CD4-positive, alpha-beta T cell treated with Interleukin-1 beta for 1 hour (primary cell): ENCODE data around the gene CNGA2.

Experiments
- DNase-seq, 2 donors: peaks; one replicate each; pipeline ENCODE4 v3.0.0-alpha.2; 2020 to 2022

CNGA2 gene

DNA sequence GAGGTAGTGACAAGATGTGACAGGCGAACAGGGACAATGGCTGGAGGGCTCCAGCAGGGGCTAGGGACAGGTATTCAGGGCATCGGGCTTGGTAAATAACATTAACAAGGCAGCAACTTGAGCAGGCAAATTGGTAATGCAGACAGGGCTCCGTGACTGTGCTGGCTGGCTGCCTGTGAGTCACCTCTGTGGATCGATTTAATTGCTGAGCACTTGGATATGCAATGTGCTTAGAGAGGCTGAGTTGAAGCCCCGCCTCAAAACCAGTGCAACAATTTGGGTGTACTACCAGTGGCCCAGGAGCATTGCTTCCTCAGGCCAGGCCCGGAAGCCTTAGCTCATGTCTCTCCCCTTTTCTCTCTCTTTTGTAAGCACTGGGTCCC, 19.5 kb downstream of the CNGA2 start:
- DNase-seq = no peak

DNA sequence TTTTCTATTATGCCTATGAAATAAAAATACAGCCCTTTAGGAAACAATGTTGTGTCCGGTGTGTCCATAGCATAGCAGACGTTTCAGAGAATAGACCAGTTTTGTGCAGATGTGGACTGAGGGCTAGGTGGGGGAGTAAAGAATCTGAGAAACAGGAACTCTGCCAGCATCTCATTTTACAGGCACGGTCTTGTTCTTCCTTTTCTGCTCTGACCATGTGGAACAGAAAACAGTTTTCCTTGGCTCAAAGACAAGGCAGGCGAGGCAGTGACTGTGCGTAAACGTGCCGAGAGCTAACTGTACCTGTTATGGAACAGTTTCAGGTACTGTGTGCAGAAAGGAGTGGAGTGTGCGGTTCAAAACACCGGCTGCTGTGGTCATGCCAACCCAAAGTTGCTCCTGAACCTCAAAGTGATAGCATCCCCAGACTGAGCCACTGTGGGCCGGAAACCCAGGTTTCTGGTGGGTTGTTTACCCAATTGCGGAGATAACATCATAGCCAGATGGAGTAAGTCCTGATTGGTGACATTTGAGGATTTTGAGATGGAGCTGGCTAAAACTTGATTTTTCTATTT, 20.2 kb downstream of the CNGA2 start:
- no peak for DNase-seq

DNA sequence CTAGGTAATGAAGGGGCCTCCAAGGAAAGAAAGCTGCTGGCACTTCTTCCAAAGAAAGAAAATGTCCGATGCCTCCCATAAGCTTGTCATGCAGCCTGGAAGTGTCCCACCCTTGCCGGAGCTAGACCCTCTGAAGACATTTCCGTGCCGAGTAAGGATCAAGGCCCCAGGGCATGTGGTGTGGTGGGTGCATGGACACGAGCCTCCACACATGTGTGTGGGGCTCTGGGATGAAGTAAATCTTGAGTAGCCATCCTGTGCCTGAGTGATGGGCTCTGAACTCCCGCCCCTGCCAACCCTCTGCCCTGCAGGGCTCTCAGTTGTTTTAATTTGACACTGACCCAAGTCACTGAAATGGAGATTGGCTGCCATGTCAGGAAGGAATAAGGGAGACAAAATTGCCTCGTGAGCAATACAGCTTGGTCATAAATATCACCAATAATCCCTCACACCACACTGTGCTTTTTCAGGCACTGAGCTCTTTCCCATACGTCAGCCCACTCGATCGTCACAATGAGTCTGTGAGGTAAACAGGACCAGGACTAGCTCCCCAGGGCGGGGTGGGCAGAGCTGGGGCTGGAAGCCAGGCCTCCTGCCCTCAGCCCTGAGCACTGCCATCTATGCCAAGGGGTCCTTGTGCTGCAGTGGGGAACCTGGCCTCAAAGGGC, 24.6 kb downstream of the CNGA2 start:
- no peak for DNase-seq

DNA sequence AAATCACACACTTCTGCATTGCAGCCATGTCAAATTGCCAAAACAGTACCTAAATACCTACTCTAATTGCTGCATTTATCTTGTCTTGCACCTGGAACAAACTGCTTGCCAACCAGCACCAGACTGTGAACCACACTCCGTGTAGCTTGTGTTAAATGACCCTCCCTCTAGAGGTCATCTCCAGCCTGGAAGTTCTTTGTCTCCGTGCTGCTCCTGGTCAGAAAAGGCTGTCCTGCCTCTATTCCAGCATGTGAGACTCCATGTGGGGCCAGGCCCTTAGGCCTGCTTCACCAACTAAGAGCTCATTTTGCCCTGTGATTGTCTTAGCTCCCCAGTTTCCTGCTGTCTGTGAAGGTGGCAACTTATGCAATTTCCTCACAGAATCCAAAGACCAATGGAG, 28.3 kb downstream of the CNGA2 start:
- no peak for DNase-seq

DNA sequence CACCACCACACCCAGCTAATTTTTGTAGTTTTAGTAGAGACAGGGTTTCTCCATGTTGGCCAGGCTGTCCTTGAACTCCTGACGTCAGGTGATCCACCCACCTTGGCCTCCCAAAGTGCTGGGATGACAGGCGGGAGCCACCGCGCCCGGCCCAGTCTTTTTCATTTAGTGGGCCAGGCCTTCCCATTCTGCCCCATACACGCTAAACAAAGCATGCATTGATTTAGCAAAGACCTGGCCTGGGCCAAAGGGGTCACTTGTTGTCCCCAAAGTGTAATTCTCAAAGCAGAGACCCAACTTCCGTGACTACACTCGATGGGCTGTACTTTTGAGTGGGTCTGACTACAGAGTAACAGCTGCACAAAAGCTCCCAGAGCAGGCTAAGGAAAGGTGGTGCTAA, 29.2 kb downstream of the CNGA2 start:
- no peak for DNase-seq

DNA sequence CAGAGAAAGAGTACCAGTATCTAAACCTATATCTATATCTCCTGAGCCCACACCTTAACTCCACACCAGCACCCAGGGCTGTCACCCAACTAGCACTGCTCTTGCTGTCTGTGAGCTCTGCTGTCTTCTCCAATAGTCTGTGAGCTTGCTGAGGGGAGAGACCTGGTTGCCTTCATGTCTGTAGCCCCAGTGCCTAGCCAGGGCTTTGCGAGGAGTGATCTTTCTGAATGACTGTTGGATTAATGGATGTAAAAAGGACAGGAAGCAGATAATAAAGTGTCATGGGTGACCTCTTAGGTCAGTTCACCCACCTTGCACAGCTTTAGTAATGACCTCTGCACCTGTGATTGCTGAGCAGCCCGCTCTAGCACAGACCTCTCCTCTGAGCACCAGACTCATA, 30.5 kb downstream of the CNGA2 start:
- no peak for DNase-seq

DNA sequence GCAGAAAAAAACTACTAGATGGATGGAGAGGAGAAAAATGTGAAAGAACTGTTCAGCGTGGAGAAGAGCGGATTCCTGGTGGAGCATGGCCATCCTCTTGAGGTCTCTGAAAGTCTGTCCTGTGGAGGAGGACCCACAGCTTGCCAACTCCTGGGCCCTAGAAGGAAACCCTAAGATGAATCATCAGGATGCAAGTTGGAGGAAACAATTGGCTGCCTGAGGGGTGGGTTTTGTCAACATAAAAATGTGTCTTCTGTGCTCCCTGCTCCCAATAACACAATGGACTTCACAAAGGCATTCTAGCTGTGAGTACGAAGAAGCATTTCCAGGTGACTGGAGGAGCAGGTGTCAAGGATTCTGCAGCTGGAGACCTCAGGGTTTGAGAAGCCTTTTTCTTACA, 37.2 kb downstream of the CNGA2 start:
- DNase-seq = no peak

DNA sequence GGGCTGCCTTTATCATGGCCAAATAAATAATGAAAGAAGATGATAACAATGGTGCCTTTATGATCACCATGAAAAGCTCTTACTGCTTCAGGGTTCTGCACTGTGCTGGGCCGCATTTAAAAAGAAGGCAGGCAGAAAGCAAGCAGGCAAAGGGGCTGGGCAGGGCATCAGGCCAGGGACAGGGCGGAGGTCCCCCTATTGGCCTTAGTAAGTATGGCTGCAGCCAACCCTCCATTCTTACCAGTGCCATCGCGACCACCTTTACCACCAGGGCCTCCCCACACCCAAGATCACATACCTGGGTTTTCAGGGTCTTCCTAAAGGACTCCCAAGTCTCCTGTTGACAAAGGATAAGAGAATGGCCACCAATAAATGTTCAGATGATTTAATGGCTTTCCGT, 38.9 kb downstream of the CNGA2 start:
- DNase-seq = no peak

DNA sequence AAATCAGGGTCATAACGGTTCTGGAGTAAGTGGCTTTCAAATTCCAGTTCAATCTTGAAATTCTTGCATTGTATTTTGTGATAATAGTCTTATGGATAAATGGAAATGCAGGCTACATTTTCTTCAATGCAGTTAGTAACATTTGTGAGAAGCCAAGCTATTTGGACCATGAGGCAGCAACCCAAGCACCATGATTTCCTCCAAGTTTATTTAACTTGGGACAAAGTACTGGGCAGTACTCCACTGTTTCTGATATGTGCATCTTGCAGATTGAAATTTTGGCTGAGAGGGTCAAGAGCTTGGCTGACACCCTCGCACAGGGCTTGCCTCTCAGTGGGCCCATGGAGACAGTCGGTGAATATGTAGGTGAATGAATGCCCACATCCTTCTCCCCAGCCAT, 39.9 kb downstream of the CNGA2 start:
- DNase-seq = no peak

DNA sequence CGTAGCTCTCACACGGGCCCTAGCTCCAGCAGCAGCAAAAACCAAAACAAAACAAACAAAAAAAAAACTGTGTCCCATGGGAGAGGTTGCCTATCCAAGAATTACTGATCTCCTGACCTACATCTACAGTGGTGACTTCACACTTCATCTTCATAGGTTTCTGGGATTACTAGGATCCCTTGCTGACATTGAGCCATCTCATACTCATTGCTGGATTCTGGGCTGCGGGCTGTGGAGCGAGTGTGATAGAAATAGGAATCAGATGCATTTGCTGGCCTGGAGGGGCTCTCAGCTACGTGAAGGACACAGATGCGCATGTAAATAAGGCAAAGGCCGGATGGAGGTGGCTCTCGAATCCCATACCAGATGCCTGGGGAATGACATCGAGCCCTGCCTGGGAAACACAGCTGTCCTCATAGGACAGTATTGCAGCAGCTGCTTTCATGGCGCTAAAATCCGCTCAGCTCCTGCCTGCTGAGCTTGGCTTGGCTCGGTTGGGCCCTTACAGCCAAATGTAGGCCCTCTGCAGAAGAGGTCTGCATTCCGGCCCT, 41.7 kb downstream of the CNGA2 start:
- no peak for DNase-seq

DNA sequence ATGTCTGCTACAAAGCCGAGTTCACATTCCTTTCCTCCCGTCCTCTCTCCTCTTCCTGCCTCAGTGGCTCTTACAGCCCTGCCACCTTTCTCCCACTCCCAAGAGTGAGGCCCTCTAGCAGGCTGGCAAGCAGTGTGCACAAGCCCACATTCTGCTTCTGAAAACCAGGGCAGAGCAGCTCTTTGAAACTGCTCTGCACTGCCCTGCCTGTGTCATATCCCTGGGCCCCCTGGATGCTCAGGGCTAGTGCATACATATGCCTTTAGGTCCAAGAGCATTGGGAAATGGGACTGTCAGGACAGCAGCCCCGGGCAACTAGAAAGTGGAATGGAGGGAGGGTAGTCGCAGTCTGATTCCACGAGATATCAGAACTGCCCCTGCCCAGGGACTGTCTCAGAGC, 42.4 kb downstream of the CNGA2 start:
- DNase-seq = no peak

DNA sequence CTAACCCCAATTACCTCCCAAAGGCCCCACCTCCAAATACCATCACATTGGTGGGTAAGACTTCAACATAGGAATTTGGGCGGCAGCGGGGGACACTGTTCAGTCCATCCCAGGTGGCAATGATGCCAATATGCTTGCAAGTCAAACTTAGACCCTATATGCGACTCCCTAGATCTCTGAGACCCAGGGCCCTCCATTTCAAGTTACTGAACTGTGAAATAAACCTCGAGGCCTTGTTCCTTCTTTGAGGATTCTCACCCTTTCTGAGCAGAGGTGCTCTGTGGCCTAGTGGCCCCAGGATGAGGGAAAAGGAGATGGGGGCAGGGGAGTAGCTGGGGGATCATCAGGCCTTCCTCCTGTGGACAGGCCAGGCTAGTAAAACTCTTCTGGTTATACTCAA, 44.7 kb downstream of the CNGA2 start:
- no peak for DNase-seq

DNA sequence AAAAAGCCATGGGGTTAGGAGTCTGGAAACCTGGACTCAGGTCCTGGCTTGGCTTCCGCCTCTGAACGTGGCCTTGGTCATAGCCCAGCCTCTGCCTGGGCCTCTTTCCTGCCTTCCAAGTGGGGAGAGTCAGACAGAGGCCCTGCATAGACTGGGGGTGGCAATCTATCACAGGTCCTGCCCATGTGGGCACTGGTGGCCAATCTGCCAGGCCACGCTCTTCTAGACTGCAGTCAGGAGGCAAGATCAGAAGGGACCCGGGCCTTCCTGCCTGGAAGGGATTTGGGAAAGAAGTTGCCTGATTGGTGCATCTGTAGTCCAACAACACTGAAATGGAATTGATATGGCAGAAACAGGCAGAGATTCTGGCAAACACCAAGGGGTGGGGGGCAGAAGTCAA, 46.1 kb downstream of the CNGA2 start:
- DNase-seq = no peak

DNA sequence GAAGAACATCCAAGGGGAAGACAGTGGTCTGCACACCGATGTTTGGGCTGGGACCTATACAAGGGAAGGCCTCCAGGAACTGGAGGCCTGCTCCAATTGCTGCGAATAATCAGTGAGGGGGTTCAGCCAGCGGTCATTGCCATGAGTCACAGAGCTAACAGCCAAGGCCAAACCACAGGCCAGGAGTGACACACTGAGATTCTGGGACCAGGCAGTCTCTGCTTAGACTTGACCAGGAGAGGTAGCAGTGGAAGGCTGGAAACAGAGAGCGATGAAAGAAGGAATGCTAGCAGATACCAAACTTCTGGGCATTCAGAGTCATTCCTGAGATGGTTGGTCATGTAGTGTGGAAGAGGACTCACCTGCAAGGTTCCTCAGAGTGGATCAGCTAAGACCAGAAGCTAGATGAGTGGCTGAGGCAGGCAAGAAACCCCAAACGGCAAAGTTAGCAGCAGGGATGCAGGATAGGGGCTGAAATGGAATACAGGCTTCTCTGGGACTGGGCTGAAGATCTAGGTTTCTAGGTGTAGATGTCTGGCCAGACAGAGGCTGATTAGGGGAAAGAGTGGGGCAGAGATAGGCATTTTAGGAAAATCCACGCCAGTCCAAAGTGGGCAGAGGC, 54.7 kb downstream of the CNGA2 start:
- DNase-seq = no peak

DNA sequence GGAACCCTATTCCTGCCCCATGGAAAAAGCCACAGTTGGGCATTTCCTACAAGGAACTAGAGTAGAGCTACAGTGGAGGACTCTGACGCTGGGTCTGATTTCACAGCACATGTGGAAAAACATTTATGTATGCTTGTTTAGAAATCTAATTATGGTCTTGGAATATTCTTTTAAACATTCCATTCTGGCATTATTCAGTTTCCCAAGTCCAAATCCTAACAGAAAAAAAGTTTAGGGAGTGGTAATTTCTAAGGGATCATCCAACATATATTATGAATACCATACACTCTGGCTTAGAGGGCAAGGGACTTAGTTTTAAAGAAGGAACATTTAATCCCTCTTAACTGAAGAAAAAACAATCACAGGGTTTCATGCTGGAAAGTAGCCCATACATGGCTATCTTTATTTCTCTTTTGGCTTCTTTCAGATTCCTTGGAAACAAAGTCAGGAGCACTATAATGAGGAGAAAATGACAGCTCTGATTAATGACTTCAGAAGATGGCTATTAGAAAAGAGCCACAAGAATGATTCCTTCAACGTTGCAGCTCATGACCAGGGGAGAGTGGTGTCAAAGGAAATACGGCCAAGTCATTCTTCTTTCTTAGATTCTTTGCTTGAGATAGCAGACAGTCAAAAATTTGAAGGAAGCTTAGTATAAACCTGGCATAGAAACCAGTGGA, 56.1 kb downstream of the CNGA2 start:
- no peak for DNase-seq

DNA sequence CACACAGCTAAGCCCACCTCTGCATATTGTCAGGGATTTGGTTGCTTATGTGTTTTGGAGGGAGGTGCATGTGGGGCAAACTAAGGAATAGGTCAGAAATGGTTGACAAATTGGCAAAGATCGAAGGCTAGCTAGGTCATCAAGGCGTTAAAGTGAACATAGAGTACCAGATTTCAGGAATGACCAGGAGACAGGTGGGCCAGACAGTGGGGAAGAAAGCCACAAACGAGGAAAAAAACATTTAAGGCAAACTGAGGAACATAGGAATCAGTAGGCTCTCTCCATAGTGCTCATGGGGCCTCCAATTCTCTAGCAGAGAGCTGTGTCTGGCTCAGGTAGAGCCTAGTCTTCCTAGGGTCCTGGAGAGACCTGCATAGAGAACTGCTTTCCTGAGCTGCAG, 57.4 kb downstream of the CNGA2 start:
- DNase-seq = no peak

DNA sequence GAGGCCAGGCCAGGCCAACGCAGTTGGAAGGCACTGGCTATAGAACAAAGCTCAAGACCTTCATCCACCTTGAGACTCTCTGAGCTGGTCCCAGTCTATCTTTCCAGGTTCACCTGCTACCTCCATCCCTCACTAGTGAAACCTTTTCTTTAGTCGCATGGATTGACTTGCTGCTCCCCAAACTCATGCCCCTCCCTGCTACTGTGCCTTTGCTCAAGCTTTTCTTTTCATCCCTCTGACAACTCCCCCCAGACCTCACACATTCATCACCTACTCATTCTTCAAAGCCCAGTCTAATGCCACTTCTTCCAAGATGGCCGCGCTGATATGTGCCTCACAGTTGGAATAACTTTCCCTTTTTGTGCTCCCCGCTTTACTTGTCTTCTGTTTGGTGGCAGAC, 58.0 kb downstream of the CNGA2 start:
- DNase-seq = no peak

DNA sequence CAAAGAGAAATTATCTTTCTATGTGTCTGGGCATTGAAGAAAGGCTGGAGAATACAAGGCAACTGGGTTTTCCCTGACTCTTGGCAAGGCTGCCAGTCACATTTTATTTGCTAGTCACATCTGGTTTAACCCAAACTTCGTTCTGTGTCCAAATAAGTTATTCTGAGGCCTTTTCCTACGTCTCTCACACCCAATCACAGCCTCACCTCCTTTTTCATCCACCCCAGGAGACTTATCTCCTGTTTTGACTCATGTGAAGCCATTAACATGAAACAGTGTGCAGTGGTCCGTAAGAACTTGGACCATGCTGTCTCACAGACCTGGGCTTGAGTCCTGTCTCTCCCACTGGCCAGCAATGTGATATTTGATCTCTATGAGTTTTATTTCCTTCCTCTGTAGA, 59.3 kb downstream of the CNGA2 start:
- DNase-seq = no peak
